Keratinocyte (primary cell): Measurements from ENCODE around the gene HSD11B1L. TPM values are rescaled to one million over a fixed set of nuclear protein-coding genes. Genes with fewer than 3 reads are reported as not detected.
A peak's percentile ranks its signal among the peaks of the same experiment; 100 is the strongest.

Source experiments
- DNase-seq: peaks from one replicate; pipeline ENCODE4 v3.0.0-alpha.2; 2011; ENCODE audit warnings: low read depth, missing footprints, low spot score
- FAIRE-seq: peaks from 2 replicates; lab custom pipeline; 2011; peaks lifted over from hg19 to GRCh38; lab: Jason Lieb, UNC
- H2AFZ ChIP-seq: 2 replicates; pipeline ENCODE4 v1.6.0; 2012; ENCODE audit warnings: low read length, control low read depth, inconsistent platforms; ENCODE audit not compliant: control insufficient read depth
- H3K27ac ChIP-seq: 2 replicates; pipeline ENCODE4 v1.5.1; 2011; ENCODE audit warnings: low read length; ENCODE audit not compliant: control insufficient read depth, insufficient read depth
- H3K27me3 ChIP-seq: 3 replicates; pipeline ENCODE4 v1.6.0; 2011; ENCODE audit warnings: low read length; ENCODE audit not compliant: control insufficient read depth, insufficient read depth; ENCODE audit errors: extremely low read depth
- H3K36me3 ChIP-seq, 2 experiments: 2 replicates in 1 of 2; 3 replicates in 1 of 2; pipeline ENCODE4 v1.5.1; 2011; ENCODE audit warnings: low read length in 2 of 2, mild to moderate bottlenecking in 1 of 2; ENCODE audit not compliant: control insufficient read depth in 2 of 2, insufficient read depth in 2 of 2; ENCODE audit errors: extremely low read depth in 1 of 2
- H3K4me1 ChIP-seq: 3 replicates; pipeline ENCODE4 v1.5.1; 2011; ENCODE audit warnings: low read length; ENCODE audit not compliant: control insufficient read depth, insufficient read depth; ENCODE audit errors: extremely low read depth
- H3K4me2 ChIP-seq: 3 replicates; pipeline ENCODE4 v1.6.0; 2011; ENCODE audit warnings: low read depth, low read length; ENCODE audit not compliant: control insufficient read depth, insufficient read depth; ENCODE audit errors: extremely low read depth
- H3K4me3 ChIP-seq, 3 experiments: fragments of 200-600 bp in 1 of 3; sonication (generic) in 1 of 3; 2 replicates in 2 of 3; 3 replicates in 1 of 3; pipeline ENCODE4 v1.5.1; 2011 to 2016; ENCODE audit warnings: low read length in 3 of 3, mild to moderate bottlenecking in 3 of 3, control low read depth in 2 of 3, inconsistent platforms in 1 of 3, low read depth in 1 of 3, mixed read lengths in 1 of 3, mixed run types in 1 of 3, moderate library complexity in 1 of 3; ENCODE audit not compliant: control insufficient read depth in 2 of 3, insufficient read depth in 2 of 3; ENCODE audit errors: extremely low read depth in 1 of 3
- H3K79me2 ChIP-seq: 2 replicates; pipeline ENCODE4 v1.6.0; 2012; ENCODE audit warnings: low read length; ENCODE audit not compliant: control insufficient read depth, insufficient read depth
- H3K9ac ChIP-seq: 3 replicates; pipeline ENCODE4 v1.6.0; 2011; ENCODE audit warnings: low read length; ENCODE audit not compliant: control insufficient read depth, insufficient read depth; ENCODE audit errors: extremely low read depth
- H3K9me1 ChIP-seq: 3 replicates; pipeline ENCODE4 v1.6.0; 2011; ENCODE audit warnings: low read length; ENCODE audit not compliant: control insufficient read depth, insufficient read depth; ENCODE audit errors: extremely low read depth
- H3K9me3 ChIP-seq: 2 replicates; pipeline ENCODE4 v1.5.1; 2012; ENCODE audit warnings: low read depth, low read length; ENCODE audit not compliant: control insufficient read depth
- H4K20me1 ChIP-seq: 3 replicates; pipeline ENCODE4 v1.6.0; 2011; ENCODE audit warnings: low read length; ENCODE audit not compliant: control insufficient read depth, insufficient read depth; ENCODE audit errors: extremely low read depth
- EZH2 ChIP-seq: IDR thresholded peaks from one replicate; pipeline ENCODE4 v1.6.1; 2012; ENCODE audit warnings: inconsistent platforms, mild to moderate bottlenecking, low read length, moderate library complexity
- dilution Hi-C: fragments of 300-500 bp; cut with MboI; formaldehyde crosslinking; loops from one replicate; pipeline ENCODE4 v1.7.0; 2020; ENCODE audit warnings: low sequenced_read_pairs; ENCODE audit not compliant: extremely low pct_ligation_motif_present
- polyA plus RNA-seq, 5 experiments: library from polyadenylated mRNA; depleted of rRNA in 3 of 5; stranded (reverse) in 3 of 5; stranded (forward) in 1 of 5; unstranded in 1 of 5; fragments of >200 nt; gene quantifications; 1 replicate in 1 of 5; 2 replicates in 3 of 5; 3 replicates in 1 of 5; pipeline versions ENCODE4 v1.2.1 to v1.2.3, GENCODE V29; 2011 to 2012; ENCODE audit warnings: missing spikeins in 2 of 5, low read depth in 1 of 5, low replicate concordance in 1 of 5
- TF ChIP-seq, protein P1 (sequence below), 3 experiments: IDR thresholded peaks in 1 of 3; conservative IDR thresholded peaks in 1 of 3; optimal IDR thresholded peaks in 1 of 3; 2 replicates in 2 of 3; 3 replicates in 1 of 3; pipeline versions ENCODE3 to v1.5.1; 2011; ENCODE audit warnings: low read length in 3 of 3, mild to moderate bottlenecking in 3 of 3, moderate library complexity in 2 of 3, control low read depth in 1 of 3, inconsistent platforms in 1 of 3; ENCODE audit not compliant: insufficient read depth in 2 of 3; ENCODE audit errors: extremely low read depth in 1 of 3

HSD11B1L gene
- polyA plus RNA-seq, 1 donor (not counting 4 experiments of a cell fraction or from before 2014, with no cell fraction given), result 3.7 TPM

DNA sequence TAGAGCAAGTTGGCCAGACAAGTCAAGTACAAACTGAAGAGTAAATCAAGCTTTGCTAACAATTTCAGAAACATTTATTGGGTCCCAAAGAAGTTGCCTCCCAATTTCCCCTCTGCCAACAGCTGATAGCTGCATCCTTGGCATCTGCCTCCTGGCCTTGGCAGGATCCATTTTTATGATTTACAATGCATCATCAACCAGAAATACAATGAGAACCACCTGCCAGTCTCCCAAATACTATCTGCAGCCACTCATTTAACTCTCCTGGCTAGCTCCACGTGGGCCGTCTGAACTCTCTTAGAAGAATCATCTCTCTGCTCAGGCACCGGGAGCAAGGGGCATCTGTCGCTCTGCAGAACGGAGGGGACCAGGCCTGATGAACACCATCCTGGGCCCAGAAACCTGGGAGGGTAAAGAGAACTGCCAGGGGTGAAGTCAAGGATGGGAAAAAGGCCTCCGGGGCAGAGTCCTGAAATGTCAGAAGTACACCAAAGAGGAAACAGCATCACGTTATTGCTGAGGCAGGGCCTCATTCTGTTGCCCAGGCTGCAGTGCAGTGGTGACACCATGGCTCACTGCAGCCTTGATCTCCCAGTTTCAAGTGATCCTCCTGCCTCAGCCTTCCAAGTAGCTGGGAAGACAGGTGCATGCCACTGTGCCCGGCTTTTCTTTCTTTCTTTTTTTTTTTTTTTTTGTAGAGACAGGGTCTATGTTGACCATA, 36.5 kb downstream of the HSD11B1L start:
- Histone ChIP-seq H3K79me2 (peaks cover 51% of the 10 kb centered on the region), H3K27me3 (no peaks in the 10 kb centered on the region), H2AFZ (no peak overlapping the region), H3K27ac (peak overlapping the region; percentile 96), H3K4me3 (peak overlapping the region in 1 of 3 experiments; percentile 91), H3K4me2 (peak overlapping the region; percentile 92), H3K4me1 (peaks cover 19% of the 10 kb centered on the region), H3K9me1 (no peaks in the 10 kb centered on the region), H3K9me3 (no peaks in the 10 kb centered on the region), H3K9ac (peak overlapping the region; percentile 99), H3K36me3 (peaks cover 17 to 35% of the 10 kb centered on the region in 2 experiments), H4K20me1 (peaks cover 13% of the 10 kb centered on the region)
- TF ChIP-seq EZH2, result no peak
- TF ChIP-seq, protein P1, sequence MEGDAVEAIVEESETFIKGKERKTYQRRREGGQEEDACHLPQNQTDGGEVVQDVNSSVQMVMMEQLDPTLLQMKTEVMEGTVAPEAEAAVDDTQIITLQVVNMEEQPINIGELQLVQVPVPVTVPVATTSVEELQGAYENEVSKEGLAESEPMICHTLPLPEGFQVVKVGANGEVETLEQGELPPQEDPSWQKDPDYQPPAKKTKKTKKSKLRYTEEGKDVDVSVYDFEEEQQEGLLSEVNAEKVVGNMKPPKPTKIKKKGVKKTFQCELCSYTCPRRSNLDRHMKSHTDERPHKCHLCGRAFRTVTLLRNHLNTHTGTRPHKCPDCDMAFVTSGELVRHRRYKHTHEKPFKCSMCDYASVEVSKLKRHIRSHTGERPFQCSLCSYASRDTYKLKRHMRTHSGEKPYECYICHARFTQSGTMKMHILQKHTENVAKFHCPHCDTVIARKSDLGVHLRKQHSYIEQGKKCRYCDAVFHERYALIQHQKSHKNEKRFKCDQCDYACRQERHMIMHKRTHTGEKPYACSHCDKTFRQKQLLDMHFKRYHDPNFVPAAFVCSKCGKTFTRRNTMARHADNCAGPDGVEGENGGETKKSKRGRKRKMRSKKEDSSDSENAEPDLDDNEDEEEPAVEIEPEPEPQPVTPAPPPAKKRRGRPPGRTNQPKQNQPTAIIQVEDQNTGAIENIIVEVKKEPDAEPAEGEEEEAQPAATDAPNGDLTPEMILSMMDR (optimal IDR thresholded peaks at IDR 0.05 in 1 of 3, IDR thresholded peaks at IDR 0.05 in 1 of 3, conservative IDR thresholded peaks at IDR 0.05 in 1 of 3; ENCODE audit: extremely low read depth in 1 of 3, insufficient read depth in 2 of 3, low read length in 3 of 3), result no peak
- FAIRE-seq (no peak), DNase-seq (no peak)
- dilution Hi-C loops, result no loop called here

DNA sequence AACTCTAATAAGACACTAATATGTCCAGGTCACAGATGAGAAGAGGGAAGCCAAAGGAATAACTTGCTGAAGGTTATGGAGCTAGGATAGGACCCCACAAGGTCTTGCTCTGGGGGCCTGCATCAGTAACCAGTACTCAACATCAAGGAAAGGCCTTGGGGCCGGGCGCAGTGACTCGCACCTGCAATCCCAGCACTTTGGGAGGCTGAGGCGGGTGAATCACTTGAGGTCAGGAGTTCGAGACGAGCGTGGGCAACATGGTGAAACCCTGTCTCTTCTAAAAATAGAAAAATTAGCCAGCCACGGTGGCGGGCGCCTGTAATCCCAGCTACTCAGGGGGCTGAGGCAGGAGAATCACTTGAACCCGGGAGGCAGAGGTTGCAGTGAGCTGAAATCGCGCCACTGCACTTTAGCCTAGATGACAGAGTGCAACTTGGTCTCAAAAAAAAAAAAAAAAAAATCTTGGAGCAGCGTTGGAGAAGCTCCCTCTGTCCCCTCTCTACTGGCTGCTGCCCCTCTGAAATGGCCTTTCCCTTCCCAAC, 37.3 kb downstream of the HSD11B1L start:
- no peaks in the 10 kb centered on the region for H3K9me1 ChIP-seq
- dilution Hi-C loops, result no loop called here
- H4K20me1 ChIP-seq, result peaks cover 13% of the 10 kb centered on the region
- TF ChIP-seq EZH2, result no peak
- TF ChIP-seq, protein P1 (optimal IDR thresholded peaks at IDR 0.05 in 1 of 3, IDR thresholded peaks at IDR 0.05 in 1 of 3, conservative IDR thresholded peaks at IDR 0.05 in 1 of 3; ENCODE audit: extremely low read depth in 1 of 3, insufficient read depth in 2 of 3, low read length in 3 of 3), result no peak
- H3K79me2 ChIP-seq, result peaks cover 51% of the 10 kb centered on the region
- DNase-seq, result no peak
- H3K4me2 ChIP-seq, result peak overlapping the region; percentile 92
- peak overlapping the region; percentile 91 to 99 (median 93) for H3K4me3 ChIP-seq
- H3K36me3 ChIP-seq, result peaks cover 14 to 30% of the 10 kb centered on the region in 2 experiments
- H2AFZ ChIP-seq, result no peak overlapping the region
- peaks cover 19% of the 10 kb centered on the region for H3K4me1 ChIP-seq
- no peak for FAIRE-seq
- H3K27ac ChIP-seq, result peak overlapping the region; percentile 96
- peak overlapping the region; percentile 99 for H3K9ac ChIP-seq
- H3K27me3 ChIP-seq, result no peaks in the 10 kb centered on the region
- H3K9me3 ChIP-seq, result no peaks in the 10 kb centered on the region
